ENCODE measurements around the gene PTGFR. TPM values are rescaled to one million over a fixed set of nuclear protein-coding genes. Genes with fewer than 3 reads are reported as not detected.

PTGFR gene
- total and polyA plus RNA-seq, 10 of the 15 experiments (the other 5 are each of a cell fraction or from before 2014, with no cell fraction given), result not detected

- no peaks in the 10 kb centered on the region for H3K79me2 ChIP-seq (ENCODE audit: control insufficient read depth, insufficient read depth, low read length)
- ATAC-seq (no peak), FAIRE-seq (no peak), DNase-seq (ENCODE audit: low read depth, low spot score) (no peak)
- H3K4me3 ChIP-seq, result no peak overlapping the region
- no peaks in the 10 kb centered on the region for H4K20me1 ChIP-seq (ENCODE audit: control insufficient read depth, insufficient read depth)
- BruUV-seq (replicated peaks), result no TSS peak
- SMC1A ChIA-PET (ENCODE audit: uncharacterized antibody, unreplicated experiment), result no interaction called here
- intact Hi-C loops (cut with micrococcal nuclease; ENCODE audit: unreplicated experiment) (no loop called here), in situ Hi-C loops (cut with MboI) (no loop called here)
- H2AFZ ChIP-seq (ENCODE audit: control insufficient read depth, low read depth, low read length), result no peak overlapping the region
- no peaks in the 10 kb centered on the region for H3K4me1 ChIP-seq (ENCODE audit: control insufficient read depth, insufficient read depth, low read length)
- H3K4me2 ChIP-seq (ENCODE audit: control insufficient read depth, insufficient read depth), result no peak overlapping the region
- H3K9me3 ChIP-seq (replicated peaks; ENCODE audit: control insufficient read depth, insufficient read depth, low read length), result no peaks in the 10 kb centered on the region; the same call in 2 of the 3 replicates
- WGBS (ENCODE audit: insufficient coverage, insufficient replicate concordance, low lambda C conversion rate, missing lambda C conversion rate), result 29% methylated on average over 2 of the region's 2 CpGs
- POLR2A ChIA-PET, result interaction anchor here (0.7 kb wide), 1 partner anchor 15 kb away, joined by 4 read pairs; no protein-coding TSS in a partner anchor
- RAD21 ChIA-PET (ENCODE audit: unreplicated experiment), result no interaction called here
- no peaks in the 10 kb centered on the region for H3K36me3 ChIP-seq (ENCODE audit: control insufficient read depth in 2 of 2, insufficient read depth in 2 of 2, low read length in 1 of 2)
- H3K27me3 ChIP-seq (replicated peaks in 1 of 2; ENCODE audit: control insufficient read depth in 2 of 2, insufficient read depth in 2 of 2, low read length in 1 of 2), result no peaks in the 10 kb centered on the region
- no peak overlapping the region for H3K27ac ChIP-seq (ENCODE audit: control insufficient read depth, insufficient read depth)
- no peak overlapping the region for H3K9ac ChIP-seq (ENCODE audit: control insufficient read depth, insufficient read depth, low read length)
- no peak for TF ChIP-seq FOXK2 (IDR thresholded peaks at IDR 0.05)
- CTCF ChIA-PET, result no interaction called here
Observed at GRCh38 chr1:78516716-78517115, 25.9 kb downstream of the PTGFR start.

DNA sequence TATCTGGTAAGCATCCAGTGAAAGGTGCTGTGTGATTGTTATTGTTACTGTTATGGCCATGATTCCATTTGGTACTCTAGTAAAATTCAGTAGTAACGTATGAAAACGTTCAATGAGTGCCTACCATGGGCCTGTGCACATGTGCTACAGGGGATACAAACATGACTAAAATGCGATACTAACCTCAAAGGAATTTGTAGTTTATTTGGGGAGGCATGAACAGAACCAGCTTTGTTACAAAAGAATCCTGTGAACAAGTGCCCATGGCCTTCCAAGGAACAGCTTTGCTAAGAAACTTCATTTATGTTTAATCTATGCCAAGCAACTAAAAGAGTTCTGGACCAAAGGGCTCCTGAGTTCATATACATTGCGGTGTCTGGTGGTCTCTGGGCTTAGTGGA is 28.7 kb downstream of the PTGFR start:
- Histone ChIP-seq H3K36me3 (ENCODE audit: control insufficient read depth in 2 of 2, insufficient read depth in 2 of 2, low read length in 1 of 2) (no peaks in the 10 kb centered on the region), H3K79me2 (ENCODE audit: control insufficient read depth, insufficient read depth, low read length) (no peaks in the 10 kb centered on the region), H3K27ac (ENCODE audit: control insufficient read depth, insufficient read depth) (no peak overlapping the region), H3K4me3 (no peak overlapping the region), H4K20me1 (ENCODE audit: control insufficient read depth, insufficient read depth) (no peaks in the 10 kb centered on the region), H3K4me2 (ENCODE audit: control insufficient read depth, insufficient read depth) (no peak overlapping the region), H2AFZ (ENCODE audit: control insufficient read depth, low read depth, low read length) (no peak overlapping the region), H3K9ac (ENCODE audit: control insufficient read depth, insufficient read depth, low read length) (no peak overlapping the region), H3K4me1 (ENCODE audit: control insufficient read depth, insufficient read depth, low read length) (no peaks in the 10 kb centered on the region), H3K9me3 (replicated peaks; ENCODE audit: control insufficient read depth, insufficient read depth, low read length) (no peaks in the 10 kb centered on the region), H3K27me3 (replicated peaks in 1 of 2; ENCODE audit: control insufficient read depth in 2 of 2, insufficient read depth in 2 of 2, low read length in 1 of 2) (no peaks in the 10 kb centered on the region)
- FAIRE-seq (no peak), DNase-seq (ENCODE audit: low read depth, low spot score) (no peak), ATAC-seq (no peak)
- ChIA-PET SMC1A (ENCODE audit: uncharacterized antibody, unreplicated experiment) (no interaction called here), RAD21 (ENCODE audit: unreplicated experiment) (no interaction called here), CTCF (interaction anchor here (0.5 kb wide), 1 partner anchor 508 kb away, joined by 3 read pairs; no protein-coding TSS in a partner anchor), POLR2A (no interaction called here)
- TF ChIP-seq CHD1 (IDR thresholded peaks at IDR 0.05; ENCODE audit: low read depth, low read length), result no peak
- TF ChIP-seq NBN (IDR thresholded peaks at IDR 0.05), result no peak
- TF ChIP-seq YBX1 (IDR thresholded peaks at IDR 0.05), result no peak
- TF ChIP-seq ZNF622 (IDR thresholded peaks at IDR 0.05), result no peak
- TF ChIP-seq NFIC (IDR thresholded peaks at IDR 0.05; ENCODE audit: low read depth, low read length), result no peak
- WGBS (ENCODE audit: insufficient coverage, insufficient replicate concordance, low lambda C conversion rate, missing lambda C conversion rate), result 10% methylated on average over 4 of the region's 4 CpGs
- intact Hi-C loops (cut with micrococcal nuclease; ENCODE audit: unreplicated experiment) (no loop called here), in situ Hi-C loops (cut with MboI) (no loop called here)
- BruUV-seq (replicated peaks), result no TSS peak
